Dedifferentiated amniotic fluid mesenchymal stem cell (primary cell): Measurements from ENCODE around the gene LY6G5C.
A peak's percentile ranks its signal among the peaks of the same experiment; 100 is the strongest.
"Not testable (repeated sequence)": the region's sequence is repeated elsewhere in the genome, so short reads cannot be mapped to it uniquely, and the experiment has no call there.

Experiments
- DNase-seq: peaks from one replicate; pipeline ENCODE4 v3.0.0-alpha.2; 2016; ENCODE audit errors: extremely low spot score

Gene LY6G5C

GRCh38 chr6:31715022-31715958, 34.4 kb upstream of the LY6G5C start, which contains the start of gene LY6G6D:
TSS of gene LY6G6D (plus strand) at chr6:31715348. CDS start at chr6:31715356, 8 bp downstream.
- no peak for DNase-seq

- DNase-seq: no peak
Measured at GRCh38 chr6:31713991-31714684, 33.3 kb upstream of the LY6G5C start.

- no peak for DNase-seq
Measured at GRCh38 chr6:31713465-31713864, 32.6 kb upstream of the LY6G5C start.

- no peak for DNase-seq
Measured at GRCh38 chr6:31712296-31712695, 31.4 kb upstream of the LY6G5C start.

GRCh38 chr6:31711233-31711632, 30.4 kb upstream of the LY6G5C start:
- no peak for DNase-seq

GRCh38 chr6:31710523-31711219, 29.8 kb upstream of the LY6G5C start:
- no peak for DNase-seq

GRCh38 chr6:31709157-31709556, 28.3 kb upstream of the LY6G5C start:
- DNase-seq: not testable (repeated sequence)

- DNase-seq: no peak
Measured at GRCh38 chr6:31708224-31708623, 27.4 kb upstream of the LY6G5C start.

- DNase-seq: no peak
Measured at GRCh38 chr6:31707701-31708100, 26.8 kb upstream of the LY6G5C start.

GRCh38 chr6:31706599-31706998, 25.7 kb upstream of the LY6G5C start, which contains the start of gene LY6G6F:
TSS of gene LY6G6F (plus strand) at chr6:31706866. CDS start at chr6:31706907, 41 bp downstream.
- DNase-seq: no peak

GRCh38 chr6:31705931-31706330, 25.1 kb upstream of the LY6G5C start:
- no peak for DNase-seq

GRCh38 chr6:31702819-31703716, 22.2 kb upstream of the LY6G5C start, which contains the start of gene ABHD16A:
TSS of gene ABHD16A (minus strand) at chr6:31703324. CDS start at chr6:31703281, 43 bp downstream.
- DNase-seq: peak; percentile 97

GRCh38 chr6:31702405-31702818, 21.5 kb upstream of the LY6G5C start:
- no peak for DNase-seq

- DNase-seq: no peak
Measured at GRCh38 chr6:31701666-31702404, 21.0 kb upstream of the LY6G5C start.

GRCh38 chr6:31700740-31701401, 20.0 kb upstream of the LY6G5C start:
- no peak for DNase-seq

GRCh38 chr6:31697555-31697954, 16.7 kb upstream of the LY6G5C start:
- DNase-seq: no peak

GRCh38 chr6:31693535-31693934, 12.7 kb upstream of the LY6G5C start:
- no peak for DNase-seq

- no peak for DNase-seq
Measured at GRCh38 chr6:31692886-31693285, 12.0 kb upstream of the LY6G5C start.

- no peak for DNase-seq
Measured at GRCh38 chr6:31692353-31692752, 11.5 kb upstream of the LY6G5C start.
